Transverse colon (tissue), 4 donors: ENCODE results near the gene RAB24.

ENCODE experiments used
- EP300 ChIP-seq: sonication (generic); formaldehyde crosslinking; IDR thresholded peaks from one replicate; pipeline ENCODE4 v1.6.1; 2017; ENCODE audit warnings: antibody characterized with exemption, low read depth
- POLR2AphosphoS5 ChIP-seq, 3 donors: sonication (generic); formaldehyde crosslinking; IDR thresholded peaks; one replicate each; pipeline ENCODE4 v1.6.1; 2016; ENCODE audit warnings: antibody characterized with exemption in 3 of 3
- TF ChIP-seq, protein P1 (sequence below), 5 experiments: fragments of 200-600 bp in 3 of 5; fragments of 450-650 bp in 2 of 5; sonication (generic) in 3 of 5; IDR thresholded peaks; 1 replicate in 2 of 5; 2 replicates in 3 of 5; pipeline ENCODE4 v1.5.1; 2016 to 2017; ENCODE audit warnings: antibody characterized with exemption in 5 of 5, inconsistent platforms in 3 of 5, mild to moderate bottlenecking in 2 of 5, moderate library complexity in 1 of 5

GRCh38 chr5:177320879-177321278 lies 17.4 kb upstream of the RAB24 start:
- TF ChIP-seq, protein P1, sequence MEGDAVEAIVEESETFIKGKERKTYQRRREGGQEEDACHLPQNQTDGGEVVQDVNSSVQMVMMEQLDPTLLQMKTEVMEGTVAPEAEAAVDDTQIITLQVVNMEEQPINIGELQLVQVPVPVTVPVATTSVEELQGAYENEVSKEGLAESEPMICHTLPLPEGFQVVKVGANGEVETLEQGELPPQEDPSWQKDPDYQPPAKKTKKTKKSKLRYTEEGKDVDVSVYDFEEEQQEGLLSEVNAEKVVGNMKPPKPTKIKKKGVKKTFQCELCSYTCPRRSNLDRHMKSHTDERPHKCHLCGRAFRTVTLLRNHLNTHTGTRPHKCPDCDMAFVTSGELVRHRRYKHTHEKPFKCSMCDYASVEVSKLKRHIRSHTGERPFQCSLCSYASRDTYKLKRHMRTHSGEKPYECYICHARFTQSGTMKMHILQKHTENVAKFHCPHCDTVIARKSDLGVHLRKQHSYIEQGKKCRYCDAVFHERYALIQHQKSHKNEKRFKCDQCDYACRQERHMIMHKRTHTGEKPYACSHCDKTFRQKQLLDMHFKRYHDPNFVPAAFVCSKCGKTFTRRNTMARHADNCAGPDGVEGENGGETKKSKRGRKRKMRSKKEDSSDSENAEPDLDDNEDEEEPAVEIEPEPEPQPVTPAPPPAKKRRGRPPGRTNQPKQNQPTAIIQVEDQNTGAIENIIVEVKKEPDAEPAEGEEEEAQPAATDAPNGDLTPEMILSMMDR (IDR thresholded peaks at IDR 0.05): no peak
- TF ChIP-seq EP300 (no peak), POLR2AphosphoS5 (IDR thresholded peaks at IDR 0.05) (no peak)
